ENCODE data around the gene CHD9.
"Not testable (repeated sequence)": the region's sequence is repeated elsewhere in the genome, so short reads cannot be mapped to it uniquely, and the experiment has no call there.

Gene CHD9

GRCh38 chr16:53054670-53055485, at the start of gene CHD9:
CHD9 (plus strand) TSS chr16:53054991; CDS start chr16:53156090, 101,099 bp downstream.
- DNase-seq (ENCODE audit: low read depth in 2 of 2) = peak; percentile 23 to 48

- no peak for DNase-seq (ENCODE audit: low read depth in 2 of 2)
Observed at GRCh38 chr16:53007095-53007494, 47.7 kb upstream of the CHD9 start.

GRCh38 chr16:53014287-53014686, 40.5 kb upstream of the CHD9 start:
- no peak for DNase-seq (ENCODE audit: low read depth in 2 of 2)

- no peak for DNase-seq (ENCODE audit: low read depth in 2 of 2)
Observed at GRCh38 chr16:53018834-53019416, 35.9 kb upstream of the CHD9 start.

- no peak for DNase-seq (ENCODE audit: low read depth in 2 of 2)
Observed at GRCh38 chr16:53022374-53022773, 32.4 kb upstream of the CHD9 start.

GRCh38 chr16:53024045-53024444, 30.7 kb upstream of the CHD9 start:
- DNase-seq (ENCODE audit: low read depth in 2 of 2) = no peak

- no peak for DNase-seq (ENCODE audit: low read depth in 2 of 2)
Observed at GRCh38 chr16:53029971-53030370, 24.8 kb upstream of the CHD9 start.

GRCh38 chr16:53031323-53031942, 23.4 kb upstream of the CHD9 start:
- DNase-seq (ENCODE audit: low read depth in 2 of 2) = no peak

GRCh38 chr16:53034306-53034705, 20.5 kb upstream of the CHD9 start:
- DNase-seq (ENCODE audit: low read depth in 2 of 2) = no peak

GRCh38 chr16:53035176-53035942, 19.4 kb upstream of the CHD9 start:
- DNase-seq (ENCODE audit: low read depth in 2 of 2) = no peak

- DNase-seq (ENCODE audit: low read depth in 2 of 2) = no peak
Observed at GRCh38 chr16:53036066-53036465, 18.7 kb upstream of the CHD9 start.

GRCh38 chr16:53036711-53037110, 18.1 kb upstream of the CHD9 start:
- not testable (repeated sequence) for DNase-seq (ENCODE audit: low read depth in 2 of 2)

- no peak for DNase-seq (ENCODE audit: low read depth in 2 of 2)
Observed at GRCh38 chr16:53040788-53041187, 14.0 kb upstream of the CHD9 start.

- no peak for DNase-seq (ENCODE audit: low read depth in 2 of 2)
Observed at GRCh38 chr16:53041320-53042051, 13.3 kb upstream of the CHD9 start.

- no peak for DNase-seq (ENCODE audit: low read depth in 2 of 2)
Observed at GRCh38 chr16:53042235-53042701, 12.5 kb upstream of the CHD9 start.

- no peak for DNase-seq (ENCODE audit: low read depth in 2 of 2)
Observed at GRCh38 chr16:53043428-53043831, 11.4 kb upstream of the CHD9 start.

GRCh38 chr16:53043986-53044601, 10.7 kb upstream of the CHD9 start:
- DNase-seq (ENCODE audit: low read depth in 2 of 2) = no peak

GRCh38 chr16:53045341-53046220, 9.2 kb upstream of the CHD9 start:
- no peak for DNase-seq (ENCODE audit: low read depth in 2 of 2)

GRCh38 chr16:53047515-53047914, 7.3 kb upstream of the CHD9 start:
- not testable (repeated sequence) for DNase-seq (ENCODE audit: low read depth in 2 of 2)
